NCI-H2227 (cell line): Measurements from ENCODE around the gene ARL5B.

Source experiments
- DNase-seq: peaks from one replicate; lab custom pipeline; 2025; ENCODE audit not compliant: unreplicated experiment; lab: John Stamatoyannopoulos, UW

Gene ARL5B

DNA sequence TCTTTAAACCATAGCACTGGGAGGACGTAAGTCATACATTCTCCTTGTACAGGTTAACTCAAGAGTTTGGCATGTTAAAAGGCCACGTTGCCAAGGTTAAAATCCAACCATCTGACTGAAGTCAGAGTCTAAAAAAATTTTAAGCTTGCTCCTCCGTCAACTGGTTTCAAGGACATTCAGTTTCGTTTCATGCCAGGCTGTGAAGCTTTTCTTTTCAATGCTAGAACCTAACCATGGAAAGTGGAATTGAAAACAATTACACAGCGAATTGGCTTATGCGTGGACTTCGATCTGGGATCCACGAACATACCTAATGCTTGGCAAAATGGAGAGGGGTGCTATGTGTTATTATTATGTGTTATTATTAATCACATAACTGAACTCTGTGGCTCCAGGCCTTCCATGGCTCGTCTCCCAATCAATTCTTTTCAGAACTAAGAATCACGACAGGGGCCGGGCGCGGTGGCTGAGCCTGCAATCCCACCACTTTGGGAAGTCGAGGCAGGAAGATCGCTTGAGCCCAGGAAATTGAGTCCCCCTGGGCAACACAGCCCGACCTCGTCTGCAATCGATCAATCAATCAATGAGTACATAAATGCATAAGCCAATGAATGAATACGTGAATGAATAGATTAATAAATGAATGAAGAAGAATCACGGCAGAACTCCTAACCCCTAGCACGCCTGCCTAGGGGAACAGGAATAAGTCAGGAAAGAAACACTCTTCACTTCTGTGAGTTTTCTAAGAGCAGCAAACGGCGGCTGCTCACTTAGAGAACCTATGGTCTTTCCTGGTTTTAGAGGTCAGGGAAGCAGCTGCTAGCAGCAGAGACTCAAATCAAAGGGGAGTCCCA is 733 bp upstream of the ARL5B start:
- DNase-seq: peak; percentile 6

DNA sequence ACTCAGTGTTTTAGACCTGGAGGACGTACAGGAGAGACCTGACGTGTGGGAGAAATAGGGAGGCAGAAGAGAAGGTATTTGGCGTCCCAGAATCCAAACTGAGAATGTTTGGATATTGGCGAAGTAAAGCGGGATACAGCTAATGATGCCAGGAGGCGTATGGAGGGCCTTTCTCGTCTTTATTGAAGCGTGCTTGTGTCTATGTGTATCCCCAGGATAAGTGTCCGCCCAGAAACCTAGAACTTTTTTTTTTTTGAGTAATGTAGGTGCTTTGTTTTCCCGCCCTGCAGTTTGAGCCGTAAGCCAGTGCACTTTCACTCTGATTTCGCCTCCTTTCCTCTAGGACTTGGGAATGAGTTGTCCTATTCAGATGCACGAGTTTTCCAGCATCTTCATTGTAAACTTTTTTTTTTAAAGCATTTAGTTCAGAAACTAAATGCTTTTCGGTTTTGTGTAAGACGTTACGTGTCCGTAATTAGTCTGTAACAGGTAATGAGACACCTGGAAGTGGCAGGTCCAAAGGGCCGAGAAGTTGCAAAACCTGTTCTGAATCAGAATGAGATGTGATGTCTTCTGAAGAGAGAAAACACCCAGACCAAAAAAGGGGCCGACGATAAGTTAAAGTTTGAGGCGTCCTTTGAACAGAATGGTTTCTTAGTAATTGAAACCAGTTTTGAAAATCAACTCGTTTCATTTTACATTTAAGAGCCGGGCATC is 746 bp downstream of the ARL5B start:
- peak; percentile 25 for DNase-seq

DNA sequence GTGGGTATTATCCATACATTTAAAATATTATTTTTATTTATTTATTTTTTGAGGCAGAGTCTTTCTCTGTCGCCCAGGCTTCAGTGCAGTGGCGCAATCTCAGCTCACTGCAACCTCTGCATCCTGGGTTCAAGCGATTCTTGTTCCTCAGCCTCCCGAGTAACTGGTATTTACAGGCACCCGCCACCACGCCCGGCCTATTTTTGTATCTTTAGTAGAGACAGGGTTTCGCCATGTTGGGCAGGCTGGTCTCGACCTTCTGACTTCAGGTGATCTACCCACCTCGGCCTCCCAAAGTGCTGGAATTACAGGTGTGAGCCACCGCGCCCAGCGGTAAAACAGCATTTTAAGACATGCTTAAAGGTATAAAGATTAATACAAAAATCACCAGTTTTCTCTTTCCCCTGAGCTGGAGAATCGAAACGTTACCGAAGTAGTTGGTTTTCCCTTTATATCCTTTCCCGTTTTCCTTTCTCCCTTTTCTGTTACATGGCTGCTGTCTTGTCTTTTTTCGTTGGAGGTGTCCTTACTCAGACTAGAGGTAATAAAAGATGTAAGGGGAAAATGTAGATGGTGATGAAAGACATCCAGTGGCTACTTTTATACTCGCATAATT is 1.7 kb downstream of the ARL5B start:
- no peak for DNase-seq

DNA sequence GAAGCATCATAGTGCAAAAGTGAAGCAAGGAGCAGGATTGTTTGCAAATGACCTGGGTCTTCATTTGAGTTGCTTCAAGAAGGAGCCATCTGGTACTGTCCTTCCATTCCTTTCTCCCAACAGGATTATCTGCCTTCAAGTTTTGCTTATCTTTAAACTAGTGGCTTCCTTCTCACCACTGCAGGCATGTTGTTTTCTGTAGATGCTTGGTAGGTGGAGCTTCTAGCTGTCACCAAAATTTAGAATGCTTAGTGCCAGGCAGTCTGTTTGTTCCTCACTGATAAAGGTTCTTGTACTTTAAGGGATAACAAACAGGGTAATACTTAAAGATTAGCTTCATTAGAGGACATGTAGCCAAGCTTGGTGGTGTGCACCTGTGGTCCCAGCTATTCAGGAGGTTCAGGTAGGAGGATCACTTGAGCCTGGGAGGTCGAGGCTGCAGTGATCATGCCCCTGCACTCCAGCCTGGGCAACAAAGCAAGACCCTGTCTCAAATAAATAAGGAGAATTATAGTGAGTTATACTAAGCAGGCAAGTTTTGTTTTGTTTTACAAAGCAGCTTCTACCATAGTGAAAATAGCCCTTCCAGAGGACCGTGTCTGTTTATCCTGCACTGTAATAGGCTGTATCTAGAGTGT is 5.7 kb downstream of the ARL5B start:
- no peak for DNase-seq

DNA sequence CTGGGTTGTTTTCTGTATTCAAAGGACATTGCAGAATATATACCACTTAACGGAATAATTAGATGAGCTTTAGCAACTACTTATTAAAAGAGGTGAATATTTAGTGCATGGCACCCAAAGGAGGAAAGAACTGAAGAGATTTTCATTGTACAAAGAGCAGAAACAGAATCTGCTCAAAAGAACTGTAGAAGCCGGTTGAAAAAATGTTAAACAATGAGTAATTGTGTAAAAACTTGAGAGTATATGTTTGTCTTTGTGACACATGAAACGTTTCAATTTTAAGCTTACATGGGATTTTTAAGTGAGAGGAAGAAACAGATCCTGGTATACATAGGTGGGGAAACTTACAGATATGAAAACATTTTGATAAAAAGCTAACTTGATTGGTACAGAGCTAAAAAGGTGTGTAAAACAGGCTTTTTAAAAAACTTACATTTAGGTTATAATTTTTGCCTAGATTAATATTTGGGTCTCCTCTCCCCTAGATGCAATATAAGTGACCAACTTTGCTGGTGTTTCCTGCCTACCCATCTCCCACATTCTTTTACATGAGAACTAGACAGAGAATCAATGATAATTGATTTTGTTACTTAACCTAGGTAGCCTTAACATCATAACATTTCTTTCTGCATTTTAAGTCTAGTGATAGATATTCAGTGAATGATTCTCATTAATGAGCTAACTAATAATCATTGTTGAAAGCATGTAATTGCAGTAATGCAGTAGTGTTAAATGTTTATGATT is 6.8 kb downstream of the ARL5B start:
- DNase-seq: no peak

DNA sequence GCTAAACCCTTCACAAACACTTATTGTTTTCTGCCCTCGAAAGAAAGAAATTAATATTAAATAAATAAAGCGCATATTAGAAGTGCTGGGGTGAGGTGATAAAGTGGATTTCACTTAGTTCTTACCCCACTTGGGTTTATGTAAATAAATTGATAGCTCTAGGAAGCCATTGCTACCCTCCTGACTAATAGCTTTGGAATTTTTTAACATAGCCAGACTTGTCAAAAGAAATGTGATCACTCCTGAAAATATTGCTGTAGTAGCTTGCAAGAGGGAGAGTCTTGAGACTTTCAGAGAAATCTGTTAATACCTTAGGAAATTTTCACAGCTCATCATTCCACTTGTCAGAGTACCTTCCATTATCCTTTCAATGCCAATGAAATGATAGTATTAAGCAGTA is 7.6 kb downstream of the ARL5B start:
- no peak for DNase-seq

DNA sequence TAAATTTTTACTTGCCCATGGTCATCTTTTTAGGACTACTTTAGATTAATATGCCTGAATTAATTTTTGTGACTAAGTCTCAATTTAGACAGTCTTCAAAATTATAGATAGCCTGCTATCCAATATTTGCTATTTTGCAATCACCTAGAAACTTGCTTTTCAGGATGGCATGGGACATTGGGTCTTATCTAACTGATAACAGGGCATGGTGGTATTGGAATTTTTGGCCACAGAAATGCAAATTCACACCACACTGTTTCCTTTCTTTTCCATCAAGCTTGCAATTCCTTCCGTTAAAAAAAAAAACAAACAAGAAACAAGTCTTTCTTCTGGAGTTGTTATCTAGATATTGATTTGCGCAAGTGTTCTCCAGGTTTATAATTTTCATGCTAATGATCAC is 8.8 kb downstream of the ARL5B start:
- DNase-seq: no peak

DNA sequence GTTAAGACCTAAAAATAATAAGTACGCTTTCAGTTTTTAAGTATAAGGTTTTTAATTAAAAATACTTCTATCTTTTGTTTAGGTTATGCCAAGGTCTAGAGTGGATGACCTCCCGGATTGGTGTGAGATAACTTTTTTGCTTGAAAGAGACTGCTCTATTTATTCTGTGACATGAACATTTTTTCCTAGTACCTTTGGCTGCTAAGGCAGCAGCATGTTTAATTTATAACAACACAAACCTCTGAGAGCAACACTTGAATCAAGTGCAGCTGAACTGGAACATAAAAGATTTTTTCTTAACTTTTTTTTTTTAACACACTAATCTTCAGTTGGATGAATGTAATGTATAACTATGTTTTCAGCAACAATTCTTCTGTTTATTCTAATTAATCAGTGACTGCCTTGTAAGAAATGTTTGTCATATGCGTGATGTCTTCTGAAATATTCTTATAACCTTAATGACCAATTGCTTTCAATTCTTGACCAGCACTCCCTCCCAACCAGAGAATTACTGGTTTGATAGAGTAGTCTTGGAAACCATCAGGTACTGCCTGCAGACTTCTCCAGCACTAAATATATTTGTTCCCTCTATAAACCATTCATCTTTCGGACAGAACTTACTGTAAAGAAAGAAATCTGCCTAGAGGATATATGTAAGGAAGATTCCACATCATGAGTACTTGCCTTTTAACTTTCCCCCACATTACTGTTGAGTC is 16.0 kb downstream of the ARL5B start:
- no peak for DNase-seq

DNA sequence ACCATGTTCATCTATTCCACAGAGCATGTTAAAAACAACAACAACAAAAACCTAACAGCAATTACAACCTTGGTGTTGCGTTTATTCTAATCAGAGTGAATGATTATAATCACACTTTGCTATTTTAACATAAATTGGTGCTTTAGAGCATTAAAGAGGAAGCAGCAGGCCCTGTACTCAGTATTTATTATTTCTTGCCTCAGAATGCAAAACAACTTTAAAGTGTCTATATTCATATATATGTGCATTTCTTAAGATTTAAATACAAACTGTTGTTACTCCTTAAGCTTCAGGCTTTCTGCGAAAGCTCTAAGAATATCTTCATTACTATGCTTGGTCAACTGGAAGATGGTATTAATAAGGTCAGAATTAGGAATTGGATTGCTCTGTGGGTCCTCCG is 21.5 kb downstream of the ARL5B start:
- no peak for DNase-seq

DNA sequence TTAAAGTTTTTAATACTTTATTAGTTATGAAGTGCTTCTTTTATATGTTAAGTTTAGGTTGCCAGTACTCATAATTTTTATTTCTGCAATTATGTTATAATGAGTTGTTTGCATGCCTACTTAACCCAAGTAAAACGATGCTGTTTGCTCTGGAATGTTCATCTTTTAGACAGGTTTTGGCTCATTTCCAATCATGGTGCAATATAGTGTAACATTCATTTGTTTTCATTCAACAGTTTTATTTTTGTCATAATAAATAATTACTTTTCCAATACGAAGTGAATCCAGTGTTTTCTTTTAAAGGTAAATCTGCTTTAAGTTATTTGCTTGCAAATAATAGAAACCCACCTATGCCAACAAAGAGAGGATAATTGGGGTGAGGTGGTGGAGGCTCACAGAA is 22.1 kb downstream of the ARL5B start:
- DNase-seq: no peak

DNA sequence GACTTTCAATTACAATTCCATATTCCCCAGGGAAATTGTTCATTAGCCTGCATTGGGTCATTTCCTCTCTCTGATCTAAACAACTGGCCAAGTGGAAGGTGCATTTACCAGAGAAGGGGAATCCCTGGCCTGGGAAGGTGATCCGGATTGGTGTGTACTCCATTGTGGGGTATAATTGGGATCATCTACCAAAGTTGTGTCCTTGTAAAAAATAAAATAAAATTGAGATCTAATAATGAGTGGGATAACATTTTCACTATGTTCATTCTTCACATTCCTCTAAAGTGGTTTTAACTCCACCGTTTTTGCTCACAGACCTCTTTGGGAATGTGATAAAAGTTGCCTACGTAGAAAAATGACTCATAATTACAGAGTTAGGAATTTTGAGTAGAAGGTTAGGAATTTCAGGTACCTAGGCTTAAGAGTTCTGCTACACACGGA is 22.8 kb downstream of the ARL5B start:
- no peak for DNase-seq

DNA sequence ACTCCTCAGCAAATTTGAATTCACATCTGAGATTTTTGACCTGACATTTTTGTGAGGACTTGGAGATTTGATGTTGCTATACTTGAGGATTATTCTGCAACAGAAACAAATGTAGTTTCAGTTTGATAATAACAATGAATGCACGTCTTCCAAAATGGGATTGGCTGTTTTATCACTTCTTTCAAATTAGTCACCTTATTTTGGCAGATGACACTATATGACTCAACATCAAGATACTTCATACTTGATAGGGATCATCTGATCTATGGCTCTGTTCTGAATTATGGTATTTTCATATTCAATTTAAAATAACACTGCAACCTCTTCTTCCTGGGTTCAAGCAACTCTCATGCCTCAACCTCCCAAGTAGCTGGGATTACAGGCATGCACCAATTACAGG is 24.2 kb downstream of the ARL5B start:
- DNase-seq: no peak

DNA sequence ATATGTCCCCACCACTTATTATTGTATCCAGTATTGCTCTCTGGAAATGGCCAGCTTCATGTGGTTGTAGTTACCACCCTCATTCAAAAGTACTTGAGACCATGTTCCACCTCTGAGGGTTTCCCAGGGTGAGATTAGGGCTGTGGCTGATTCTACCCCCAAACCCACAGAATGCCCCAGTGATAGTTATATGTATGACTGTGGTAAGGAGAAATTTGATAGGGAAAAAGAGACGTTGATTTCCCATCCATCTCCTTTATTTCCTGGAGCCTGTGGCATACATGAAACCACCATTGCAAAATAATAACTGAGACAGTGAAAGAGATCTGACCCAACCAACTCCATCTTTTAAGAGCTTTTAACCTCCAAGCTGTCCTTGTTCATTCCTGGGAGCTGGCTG is 25.2 kb downstream of the ARL5B start:
- no peak for DNase-seq

DNA sequence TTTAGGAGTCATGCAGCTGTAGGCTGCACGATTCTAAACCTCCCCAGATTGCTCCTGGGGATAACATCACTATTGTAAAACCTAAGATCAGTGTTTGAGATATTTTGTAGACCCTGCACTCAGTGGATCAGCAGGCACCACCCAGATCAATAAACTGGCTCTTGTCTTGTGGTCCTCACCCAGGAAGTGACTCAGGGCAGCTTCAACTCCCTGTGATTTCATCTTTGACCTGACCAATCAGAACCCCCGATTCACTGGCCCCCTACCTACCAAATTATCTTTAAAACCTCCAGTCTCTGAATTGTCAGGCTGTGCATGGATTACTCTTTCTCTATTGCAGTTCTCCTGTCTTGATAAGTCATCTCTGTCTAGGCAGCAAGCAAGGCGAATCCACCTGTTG is 25.7 kb downstream of the ARL5B start:
- no peak for DNase-seq

DNA sequence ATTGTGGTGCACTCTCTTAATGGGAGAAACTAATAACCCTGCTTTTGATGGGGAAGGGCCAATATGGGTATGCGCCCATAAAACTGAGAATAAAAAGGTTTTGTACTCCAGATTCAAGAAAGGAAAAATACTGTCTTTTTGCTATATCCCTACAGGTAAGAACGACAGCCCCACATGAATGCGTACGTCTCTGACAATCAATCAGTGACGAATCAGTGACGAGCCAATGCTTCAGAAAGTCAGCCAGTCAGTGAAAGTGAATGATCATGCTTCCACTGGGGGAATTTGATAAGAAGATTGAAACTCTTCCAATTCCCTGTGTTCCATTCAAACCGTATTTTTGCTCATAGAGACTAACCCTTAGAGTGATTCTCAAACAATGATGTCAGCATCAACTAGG is 26.3 kb downstream of the ARL5B start:
- no peak for DNase-seq

DNA sequence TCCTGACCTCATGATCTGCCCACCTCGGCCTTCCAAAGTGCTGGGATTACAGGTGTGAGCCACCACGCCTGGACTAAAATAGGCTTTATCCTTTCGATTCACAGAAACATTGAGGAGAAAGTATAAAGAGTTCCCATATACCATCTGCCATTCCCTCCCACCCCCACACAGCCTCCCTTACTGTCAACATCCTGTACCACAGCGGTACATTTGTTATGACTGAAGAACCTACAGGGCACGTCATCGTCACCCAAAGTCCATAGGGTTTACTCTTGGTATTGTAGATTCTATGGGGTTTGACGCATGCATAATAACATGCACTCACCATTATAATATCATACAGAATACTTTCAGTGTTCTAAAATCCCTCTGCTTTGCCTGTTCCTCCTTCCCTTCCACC is 28.0 kb downstream of the ARL5B start:
- DNase-seq: no peak

DNA sequence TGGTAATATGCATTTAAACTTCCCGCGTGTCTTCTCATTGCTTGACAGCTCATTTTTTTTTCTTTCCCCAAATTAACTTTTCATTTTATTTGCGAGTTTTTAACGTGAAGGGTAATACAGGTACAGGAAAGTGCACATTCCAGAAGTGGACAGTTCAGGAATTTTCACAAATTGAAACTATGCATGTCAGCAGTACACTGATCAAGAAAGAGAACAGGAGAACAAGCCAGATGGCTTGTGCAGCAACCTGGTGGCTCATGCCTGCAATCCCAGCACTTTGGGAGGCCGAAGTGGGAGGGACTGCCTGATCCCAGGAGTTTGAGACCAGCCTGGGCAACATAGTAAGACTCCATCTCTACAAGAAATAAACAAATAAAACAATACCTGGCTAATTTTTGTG is 28.5 kb downstream of the ARL5B start:
- DNase-seq: no peak

DNA sequence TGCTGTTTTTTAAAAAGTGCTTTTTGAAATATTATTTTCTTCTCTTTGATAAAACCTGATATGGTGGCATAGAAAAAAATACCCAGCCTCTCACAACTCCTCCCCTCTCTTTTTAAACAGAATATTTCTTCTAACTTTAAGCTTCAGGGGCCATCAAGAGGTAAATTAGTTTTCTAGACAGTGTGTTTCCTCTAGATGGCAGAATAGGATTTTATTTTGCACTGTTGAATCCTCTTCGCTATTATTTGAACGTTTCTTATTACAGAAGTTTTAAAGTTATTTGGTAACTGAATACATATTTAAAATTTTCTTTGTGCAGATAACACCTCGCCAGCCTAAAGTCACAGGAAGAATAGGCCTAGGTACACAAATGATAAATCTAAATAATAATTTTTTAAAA is 30.3 kb downstream of the ARL5B start:
- DNase-seq: peak; percentile 4

DNA sequence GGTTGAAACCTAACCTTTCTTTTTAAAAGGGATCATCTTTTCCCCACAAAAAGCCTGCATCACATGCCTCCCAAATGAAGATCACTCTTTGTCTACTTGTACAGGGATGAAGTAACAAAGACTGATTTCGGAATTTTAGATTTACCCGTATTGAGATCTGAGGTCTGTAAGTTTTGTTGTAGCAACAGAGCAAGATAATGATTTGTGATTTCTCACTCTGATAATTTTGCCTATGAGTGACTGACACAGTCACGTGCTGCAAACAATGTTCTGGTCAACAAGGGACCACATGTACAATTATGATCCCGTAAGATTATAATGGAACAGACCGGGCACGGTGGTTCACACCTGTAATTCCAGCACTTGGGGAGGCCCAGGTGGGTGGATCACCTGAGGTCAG is 31.3 kb downstream of the ARL5B start:
- no peak for DNase-seq
